Uterus (tissue), 2 donors: ENCODE results near the gene IRF8.

Experiments used
- CTCF ChIP-seq, 4 experiments: fragments of 200-600 bp in 2 of 4; fragments of 450-650 bp in 2 of 4; sonication (generic) in 2 of 4; IDR thresholded peaks; one replicate each; pipeline ENCODE4 v1.5.1; 2016 to 2019; ENCODE audit warnings: antibody characterized with exemption in 4 of 4, mild to moderate bottlenecking in 2 of 4, moderate library complexity in 1 of 4
- POLR2A ChIP-seq, 2 donors: fragments of 450-650 bp; IDR thresholded peaks; one replicate each; pipeline ENCODE4 v1.6.1; 2016; ENCODE audit warnings: antibody characterized with exemption in 2 of 2, mild to moderate bottlenecking in 1 of 2, moderate library complexity in 1 of 2

GRCh38 chr16:85853547-85854545, 45.1 kb upstream of the IRF8 start:
- TF ChIP-seq CTCF (IDR thresholded peaks at IDR 0.05) = no peak
- no peak for TF ChIP-seq POLR2A (IDR thresholded peaks at IDR 0.05)
